Heart left ventricle (tissue), 16 donors: Measurements from ENCODE around the gene FAM131C. TPM values are rescaled to one million over a fixed set of nuclear protein-coding genes. Genes with fewer than 3 reads are reported as not detected.

ENCODE experiments used
- ATAC-seq, 4 donors: fragments of 200-7000 bp; cut with Tn5 transposase; one replicate each; pipeline ENCODE4 v1.9.1; 2020 to 2022; ENCODE audit warnings: moderate library complexity in 4 of 4, mild to moderate bottlenecking in 3 of 4, moderate number of reproducible peaks in 1 of 4
- DNase-seq, 5 donors: peaks; one replicate each; pipeline ENCODE4 v3.0.0-alpha.2; 2020
- H3K27ac ChIP-seq, 12 donors: fragments of 200-600 bp; sonication (generic) in 4 of 12; one replicate each; pipeline versions ENCODE4 v1.5.0 to v1.8.0; 2016 to 2022; ENCODE audit warnings: mild to moderate bottlenecking in 2 of 12
- H3K27me3 ChIP-seq, 9 donors: fragments of 200-600 bp; sonication (generic) in 2 of 9; one replicate each; pipeline versions ENCODE4 v1.5.1 to v1.8.0; 2016 to 2022; ENCODE audit warnings: mild to moderate bottlenecking in 3 of 9
- H3K36me3 ChIP-seq, 9 donors: fragments of 200-600 bp; sonication (generic) in 2 of 9; one replicate each; pipeline versions ENCODE4 v1.5.0 to v1.8.0; 2018 to 2022; ENCODE audit warnings: mild to moderate bottlenecking in 2 of 9
- H3K4me1 ChIP-seq, 12 donors: fragments of 200-600 bp; sonication (generic) in 4 of 12; one replicate each; pipeline versions ENCODE4 v1.5.0 to v1.8.0; 2016 to 2022; ENCODE audit warnings: mild to moderate bottlenecking in 3 of 12
- H3K4me3 ChIP-seq, 12 donors: fragments of 200-600 bp; sonication (generic) in 4 of 12; one replicate each; pipeline versions ENCODE4 v1.5.0 to v1.8.0; 2017 to 2022; ENCODE audit warnings: mild to moderate bottlenecking in 9 of 12, moderate library complexity in 4 of 12
- H3K9me3 ChIP-seq, 12 donors: fragments of 200-600 bp; sonication (generic) in 4 of 12; one replicate each; pipeline versions ENCODE4 v1.5.0 to v1.8.0; 2016 to 2022; ENCODE audit warnings: mild to moderate bottlenecking in 1 of 12
- CTCF ChIP-seq, 12 donors: fragments of 200-600 bp; sonication (generic) in 4 of 12; IDR thresholded peaks; one replicate each; pipeline versions ENCODE4 v1.5.0 to v1.8.0; 2018 to 2022; ENCODE audit warnings: antibody characterized with exemption in 12 of 12, mild to moderate bottlenecking in 5 of 12
- POLR2A ChIP-seq, 2 donors: fragments of 450-650 bp; IDR thresholded peaks; one replicate each; pipeline ENCODE4 v1.6.1; 2017; ENCODE audit warnings: antibody characterized with exemption in 2 of 2, mild to moderate bottlenecking in 2 of 2, moderate library complexity in 2 of 2
- WGBS, 4 donors: extraction: QIAGEN DNeasy Blood & Tissue Kit in 2 of 4; methylation state at CpG; one replicate each; pipeline versions ENCODE4 v1.1.5 to v1.1.7; 2013 to 2018; 5-methylcytosine and 5-hydroxymethylcytosine counted together
- intact Hi-C, 10 donors: fragments of 100-400 bp; cut with DNase I; formaldehyde crosslinking; loops; one replicate each; pipeline versions ENCODE4 v1.11.1 to v1.14.2; 2022
- polyA plus RNA-seq, 2 donors: library from polyadenylated mRNA; stranded (reverse); fragments of 200-250 nt; gene quantifications; one replicate each; pipeline ENCODE4 v1.2.3, GENCODE V29; 2013
- total RNA-seq, 9 donors: library from RNA; depleted of rRNA in 2 of 9; stranded (reverse); fragments of >200 nt in 2 of 9; fragmentation: NEBNext Ultra II Directional in 3 of 9; extraction: Animal tissue kit (Norgen Biotek cat#: 25700) in 3 of 9; gene quantifications; one replicate each; pipeline versions ENCODE4 v1.1.0 to v1.2.4, GENCODE V29; 2016 to 2023
- donor health status: ischemic (EF 13 %, LVEDD 7.1; RV severe dilation, severe dysfunction).
- donor health status: healthy with polysubstance abuse.
- donor health status: DM: no; HTN: yes; CAD: no.
- donor health status: DM: no; HTN: no; CAD: no.
- donor health status: ischemic (EF 25% LVEDD 6.9; RV normal size, moderate dysfunction).
- donor health status: ischemic (EF 25% LVEDD 5.7; RV mildly dilated, moderate dysfunction).
- donor health status: healthy.
- donor health status: DM: yes; HTN: yes; CAD: no.
- donor health status: ischemic (EF 35%, LVEDD 5.7; RV mildly dilated, moderate dysfunction).
- donor health status: nonischemic (EF 11% LVEDD 7.7; RV severe dilation, severe dysfunction).
- donor health status: DM: yes; HTN: yes; CAD: no.
- donor health status: PGD.
- donor health status: ischemic (EF 29% LVEDD 5.4; RV normal size, mild dysfunction).
- donor health status: nonischemic (EF 23%, LVEDD 6.1; RV moderate dilation, normal function).

FAM131C gene
- total and polyA plus RNA-seq, 11 donors = 1.1 to 17.8 (median 3.4) TPM

DNA sequence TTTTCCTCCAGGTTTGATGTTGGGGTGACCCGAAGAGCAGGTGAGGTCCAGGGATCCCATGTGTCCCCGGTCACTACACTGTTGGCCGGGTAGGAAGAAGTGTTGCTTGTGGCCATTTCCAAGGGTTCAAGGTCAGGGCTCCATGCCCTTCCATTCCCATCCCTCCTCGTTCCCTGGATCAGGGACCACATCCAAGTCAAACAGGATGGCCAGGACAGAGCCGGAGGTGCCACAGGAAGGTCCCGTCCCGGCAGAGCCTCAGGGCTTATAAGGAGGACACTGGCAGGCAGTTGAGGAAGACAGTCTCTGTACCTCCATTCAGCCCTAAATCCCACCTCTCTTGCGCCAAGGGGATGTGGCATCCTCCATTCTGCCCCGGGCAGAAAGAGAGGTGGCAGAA, 22.0 kb upstream of the FAM131C start:
- peak in 1 of 5 donors; percentile 9 for DNase-seq
- no peak for TF ChIP-seq POLR2A (IDR thresholded peaks at IDR 0.05)
- TF ChIP-seq CTCF (IDR thresholded peaks at IDR 0.05) = no peak
- no peak for ATAC-seq
- Histone ChIP-seq H3K4me3 (no peak overlapping the region), H3K36me3 (no peaks in the 10 kb centered on the region), H3K27me3 (no peaks in the 10 kb centered on the region), H3K9me3 (no peaks in the 10 kb centered on the region), H3K4me1 (no peaks in the 10 kb centered on the region), H3K27ac (no peak overlapping the region)
- intact Hi-C loops = no loop called here
- 59 to 65% (median 63%) methylated on average over 7 to 9 of the region's 9 CpGs for WGBS, 4 donors

DNA sequence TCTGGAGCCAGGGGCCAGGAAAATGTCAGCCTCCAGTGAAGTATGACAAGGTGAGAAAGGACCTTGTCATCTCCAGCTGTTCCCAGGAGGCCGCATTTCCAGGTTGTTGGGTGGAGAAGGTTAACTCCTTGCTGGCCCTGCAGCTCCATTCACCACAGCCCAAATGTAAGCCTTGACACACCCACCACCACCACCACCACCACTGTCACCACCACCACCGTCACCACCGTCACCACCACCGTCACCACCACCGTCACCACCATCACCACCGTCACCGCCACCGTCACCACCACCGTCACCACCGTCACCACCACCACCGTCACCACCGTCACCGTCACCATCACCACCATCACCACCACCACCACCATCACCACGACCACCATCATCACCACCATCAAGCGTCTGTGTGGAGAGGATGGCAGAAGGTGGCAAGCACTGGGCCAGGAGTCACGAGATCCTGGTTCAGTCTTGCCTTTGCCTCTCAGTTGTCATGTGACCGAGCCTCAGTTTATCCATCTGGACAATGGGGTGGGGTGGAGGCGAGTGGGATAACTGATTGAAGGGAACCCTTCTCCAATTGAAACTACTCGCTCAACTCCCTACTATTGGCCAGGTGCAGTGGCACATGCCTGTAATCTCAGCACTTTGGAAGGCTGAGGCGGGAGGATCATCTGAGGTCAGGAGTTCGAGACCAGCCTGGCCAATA, 21.2 kb upstream of the FAM131C start:
- H3K27ac ChIP-seq = no peak overlapping the region
- H3K27me3 ChIP-seq = no peaks in the 10 kb centered on the region
- TF ChIP-seq POLR2A (IDR thresholded peaks at IDR 0.05) = no peak
- no peak for TF ChIP-seq CTCF (IDR thresholded peaks at IDR 0.05)
- no peak for ATAC-seq
- H3K9me3 ChIP-seq = no peaks in the 10 kb centered on the region
- H3K4me1 ChIP-seq = no peaks in the 10 kb centered on the region
- intact Hi-C loops = loop anchor here in 1 of 10 donors (5.0 kb wide), 1 partner anchor 33 kb away; no protein-coding TSS in a partner anchor
- WGBS, 4 donors = 90 to 95% (median 92%) methylated on average over 20 to 21 of the region's 21 CpGs
- DNase-seq = peak in 1 of 5 donors; percentile 13
- no peak overlapping the region for H3K4me3 ChIP-seq
- H3K36me3 ChIP-seq = no peaks in the 10 kb centered on the region

GRCh38 chr1:16093611-16094010, 20.2 kb upstream of the FAM131C start:
- Histone ChIP-seq H3K27ac (no peak overlapping the region), H3K9me3 (no peaks in the 10 kb centered on the region), H3K4me1 (peaks cover 0 to 7% (median 3%) of the 10 kb centered on the region in 12 donors), H3K4me3 (no peak overlapping the region), H3K36me3 (no peaks in the 10 kb centered on the region), H3K27me3 (no peaks in the 10 kb centered on the region)
- DNase-seq (no peak), ATAC-seq (no peak)
- no peak for TF ChIP-seq POLR2A (IDR thresholded peaks at IDR 0.05)
- TF ChIP-seq CTCF (IDR thresholded peaks at IDR 0.05) = no peak
- 81 to 85% (median 83%) methylated on average over 9 of the region's 9 CpGs for WGBS, 4 donors
- intact Hi-C loops = loop anchor here in 1 of 10 donors (5.0 kb wide), 1 partner anchor 34 kb away; no protein-coding TSS in a partner anchor

- intact Hi-C loops = loop anchor here in 1 of 10 donors (5.0 kb wide), 1 partner anchor 34 kb away; no protein-coding TSS in a partner anchor
- ATAC-seq (no peak), DNase-seq (no peak)
- no peak overlapping the region for H3K27ac ChIP-seq
- no peaks in the 10 kb centered on the region for H3K27me3 ChIP-seq
- TF ChIP-seq CTCF (IDR thresholded peaks at IDR 0.05) = no peak
- H3K36me3 ChIP-seq = no peaks in the 10 kb centered on the region
- no peak overlapping the region for H3K4me3 ChIP-seq
- peaks cover 0 to 13% (median 8%) of the 10 kb centered on the region in 12 donors for H3K4me1 ChIP-seq
- 91 to 97% (median 95%) methylated on average over 9 of the region's 9 CpGs for WGBS, 4 donors
- no peaks in the 10 kb centered on the region for H3K9me3 ChIP-seq
Measured at GRCh38 chr1:16092923-16093511, 19.6 kb upstream of the FAM131C start.
